ENCODE measurements around the gene ARNT2.

DNA sequence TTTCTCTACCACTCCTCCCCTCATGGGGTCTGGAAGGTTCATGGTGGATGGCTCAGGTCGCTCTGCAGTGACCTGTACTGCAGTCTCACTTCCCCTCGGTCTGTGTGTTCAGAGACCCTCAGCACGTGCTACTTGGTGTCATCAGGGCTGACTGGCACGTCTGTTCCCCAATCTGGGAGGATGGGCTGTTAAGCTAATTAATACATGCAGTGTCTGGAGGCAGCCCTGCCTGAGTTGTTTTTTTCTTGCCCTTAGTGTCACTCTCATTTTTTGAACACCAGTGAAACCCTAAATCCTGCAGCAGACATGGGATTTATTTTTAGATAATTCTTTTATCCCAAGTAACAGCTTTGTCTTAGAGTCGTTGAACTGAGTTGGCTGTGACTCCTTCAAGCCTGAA is 64.6 kb downstream of the ARNT2 start:
- no peak for TF ChIP-seq POLR2A (IDR thresholded peaks at IDR 0.05; ENCODE audit: low read depth, low read length)
- TF ChIP-seq TAF1 (IDR thresholded peaks at IDR 0.05; ENCODE audit: low read depth, low read length): no peak
- TF ChIP-seq POLR2AphosphoS5 (IDR thresholded peaks at IDR 0.05; ENCODE audit: low read depth, low read length): no peak
- TF ChIP-seq PAX5 (IDR thresholded peaks at IDR 0.05; ENCODE audit: insufficient read depth, low read length, severe bottlenecking): no peak
- TF ChIP-seq SPI1 (IDR thresholded peaks at IDR 0.05; ENCODE audit: low read depth, low read length): no peak
- no peak for TF ChIP-seq POU2F2 (IDR thresholded peaks at IDR 0.05; ENCODE audit: low read depth, low read length)
